Measurements from ENCODE around the gene TAOK2.
"Not testable (repeated sequence)": the region's sequence is repeated elsewhere in the genome, so short reads cannot be mapped to it uniquely, and the experiment has no call there.

TAOK2 gene

GRCh38 chr16:29973384-29974246 lies at the start of gene TAOK2:
Gene TAOK2, plus strand, starts transcription at chr16:29973868. Its CDS starts 3,905 bp downstream, at chr16:29977773.
- DNase-seq: peak; percentile 100

- peak; percentile 44 for DNase-seq
Measured at GRCh38 chr16:29925105-29925756, 48.4 kb upstream of the TAOK2 start.

- DNase-seq: peak; percentile 96
Measured at GRCh38 chr16:29925781-29926710, 47.6 kb upstream of the TAOK2 start, which contains the start of gene KCTD13. Gene KCTD13, minus strand, starts transcription at chr16:29926226. Its CDS starts 193 bp downstream, at chr16:29926033.

DNA sequence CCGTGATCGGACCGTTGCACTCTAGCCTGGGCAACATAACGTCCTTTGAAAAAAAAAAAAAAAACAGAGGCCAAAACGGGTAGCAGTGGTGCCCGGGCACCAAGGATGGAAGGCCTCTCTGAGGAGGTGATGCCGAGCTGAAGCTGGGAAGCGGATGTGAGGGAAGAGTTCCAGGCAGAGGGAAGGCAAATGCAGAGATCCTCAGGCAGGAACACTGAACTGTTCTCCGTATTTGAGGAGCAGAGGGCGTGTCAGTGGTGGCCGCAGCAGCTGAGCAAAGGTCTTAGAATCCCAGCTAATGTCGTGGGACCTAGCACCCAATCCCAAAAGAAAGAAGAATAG lies 47.0 kb upstream of the TAOK2 start:
- peak; percentile 64 for DNase-seq

DNA sequence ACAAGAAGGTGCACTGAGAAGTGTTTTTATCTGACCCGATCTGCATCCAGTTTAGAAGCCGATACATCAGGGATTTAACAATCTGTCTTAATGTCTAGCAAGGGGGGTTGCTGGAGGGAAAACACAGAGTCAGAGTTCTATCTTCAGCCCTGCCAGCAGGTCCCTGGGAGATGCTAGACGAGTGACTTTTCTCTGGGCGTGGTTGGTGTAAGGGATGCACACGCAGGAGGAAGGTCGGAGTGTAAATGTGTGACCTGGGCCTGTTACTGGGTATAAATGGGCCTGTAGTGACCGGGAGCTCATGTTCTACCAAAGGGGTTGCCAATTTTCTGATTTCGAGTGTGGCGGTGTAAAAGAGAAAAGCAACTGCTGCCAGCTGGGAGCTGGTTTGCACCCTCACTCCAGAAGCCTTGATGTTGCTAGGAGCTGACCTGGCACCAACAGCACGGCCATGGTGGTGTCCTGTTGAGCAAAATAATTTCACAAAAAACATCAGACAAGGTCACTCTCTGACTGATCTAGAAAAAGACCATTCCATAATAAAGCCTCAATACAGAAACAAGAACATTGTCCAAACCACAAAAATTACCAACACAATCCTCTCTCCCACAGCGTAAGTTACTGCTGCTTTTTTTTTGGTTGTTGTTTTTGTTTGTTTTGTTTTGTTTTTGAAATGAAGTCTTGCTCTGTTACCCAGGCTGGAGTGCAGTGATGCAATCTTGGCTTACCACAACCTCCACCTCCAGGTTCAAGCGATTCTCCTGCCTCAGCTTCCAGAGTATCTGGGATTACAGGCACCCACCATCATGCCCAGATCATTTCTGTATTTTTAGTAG lies 46.4 kb upstream of the TAOK2 start:
- no peak for DNase-seq

DNA sequence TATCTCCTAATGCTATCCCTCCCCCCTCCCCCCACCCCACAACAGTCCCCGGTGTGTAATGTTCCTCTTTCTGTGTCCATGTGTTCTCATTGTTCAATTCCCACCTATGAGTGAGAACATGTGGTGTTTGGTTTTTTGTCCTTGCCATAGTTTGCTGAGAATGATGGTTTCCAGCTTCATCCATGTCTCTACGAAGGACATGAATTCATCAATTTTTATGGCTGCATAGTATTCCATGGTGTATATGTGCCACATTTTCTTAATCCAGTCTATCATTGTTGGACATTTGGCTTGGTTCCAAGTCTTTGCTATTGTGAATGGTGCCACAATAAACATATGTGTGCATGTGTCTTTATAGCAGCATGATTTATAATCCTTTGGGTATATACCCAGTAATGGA lies 41.9 kb upstream of the TAOK2 start:
- not testable (repeated sequence) for DNase-seq

- no peak for DNase-seq
Measured at GRCh38 chr16:29940656-29941055, 33.0 kb upstream of the TAOK2 start.

DNA sequence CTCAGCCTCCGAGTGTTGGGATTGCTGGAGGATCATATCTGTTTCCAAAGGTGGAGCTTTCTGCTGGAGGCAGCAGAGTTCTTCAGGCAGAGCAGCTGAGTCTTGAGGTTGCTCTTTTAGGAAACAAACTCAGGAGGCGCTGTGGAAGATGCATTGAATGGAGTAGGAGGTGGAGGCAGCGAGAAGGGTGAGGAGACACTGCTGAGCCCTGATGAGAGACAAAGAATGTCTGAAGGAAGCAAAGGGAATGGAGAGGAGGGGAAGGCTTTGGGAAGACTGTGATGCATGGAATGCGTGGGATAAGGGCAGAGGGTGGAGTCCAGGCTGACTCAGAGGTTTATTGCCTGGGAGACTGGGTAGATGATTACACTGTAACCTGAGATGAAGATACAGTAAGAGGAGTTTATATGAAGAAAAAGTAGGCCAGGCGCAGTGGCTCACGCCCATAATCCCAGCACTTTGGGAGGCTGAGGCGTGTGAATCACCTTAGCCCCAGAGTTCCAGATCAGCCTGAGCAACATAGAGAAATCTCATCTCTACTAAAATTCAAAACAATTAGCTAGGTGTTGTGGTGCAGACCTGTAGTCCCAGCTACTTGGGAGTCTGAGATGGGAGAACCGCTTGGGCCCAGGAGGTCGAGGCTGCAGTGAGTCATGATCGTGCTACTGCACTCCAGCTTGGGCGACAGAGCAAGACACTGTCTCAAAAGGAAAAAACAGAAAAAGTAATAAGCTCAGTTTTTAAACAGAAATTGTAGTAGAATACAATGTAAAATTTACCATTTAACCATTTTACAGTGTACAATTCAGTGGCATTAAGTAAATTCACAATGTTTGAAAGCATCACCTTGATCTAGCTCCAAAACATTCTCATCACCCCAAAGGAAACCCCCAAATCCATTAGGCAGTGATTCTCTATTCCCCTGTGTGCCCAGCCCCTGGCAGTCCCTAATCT lies 29.5 kb upstream of the TAOK2 start:
- DNase-seq: peak; percentile 86

DNA sequence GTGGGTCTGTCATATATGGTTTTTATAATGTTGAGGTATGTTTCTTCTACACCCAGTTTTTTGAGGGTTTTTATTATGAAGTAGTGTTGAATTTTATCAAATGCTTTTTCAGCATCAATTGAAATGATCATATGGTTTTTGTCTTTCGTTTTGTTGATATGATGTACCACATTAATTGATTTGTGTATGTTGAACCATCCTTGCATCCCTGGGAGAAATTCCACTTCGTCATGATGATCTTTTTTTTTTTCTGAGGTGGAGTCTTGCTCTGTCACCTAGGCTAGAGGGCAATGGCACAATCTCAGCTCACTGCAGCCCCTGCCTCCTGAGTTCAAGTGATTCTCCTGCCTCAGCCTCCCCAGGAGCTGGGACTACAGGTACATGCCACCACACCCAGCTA lies 25.8 kb upstream of the TAOK2 start:
- DNase-seq: no peak

DNA sequence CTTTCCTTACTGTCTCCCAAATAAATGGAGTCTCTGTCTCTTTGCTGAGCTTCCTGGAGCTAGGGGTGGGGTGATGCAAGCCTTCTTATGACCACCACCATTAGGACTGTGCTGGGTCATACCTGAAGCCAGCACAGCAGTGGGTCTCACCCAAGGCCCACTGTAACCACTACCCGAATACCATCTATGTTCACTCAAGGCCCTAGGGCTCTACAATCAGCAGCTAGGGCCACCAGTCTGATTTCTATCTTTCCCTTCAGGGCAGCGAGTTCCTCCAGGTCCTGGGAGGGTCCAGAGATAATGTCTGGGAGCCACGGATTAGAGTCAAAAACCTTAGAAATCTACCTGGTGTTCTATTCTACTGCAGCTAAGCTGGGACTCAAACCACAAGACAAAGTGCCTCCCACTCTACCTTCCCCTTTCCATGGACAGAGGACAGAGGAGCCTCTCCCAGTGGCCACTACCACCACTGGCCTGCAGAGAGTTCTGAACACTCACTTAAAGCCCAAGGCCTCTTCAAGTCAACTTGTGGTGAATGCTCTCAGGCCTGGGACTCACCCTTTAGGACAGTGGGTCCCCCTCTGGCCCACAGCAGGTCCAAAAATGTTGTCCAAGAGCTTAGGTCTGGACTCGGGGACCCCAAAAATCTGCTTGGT lies 22.7 kb upstream of the TAOK2 start:
- DNase-seq: no peak

DNA sequence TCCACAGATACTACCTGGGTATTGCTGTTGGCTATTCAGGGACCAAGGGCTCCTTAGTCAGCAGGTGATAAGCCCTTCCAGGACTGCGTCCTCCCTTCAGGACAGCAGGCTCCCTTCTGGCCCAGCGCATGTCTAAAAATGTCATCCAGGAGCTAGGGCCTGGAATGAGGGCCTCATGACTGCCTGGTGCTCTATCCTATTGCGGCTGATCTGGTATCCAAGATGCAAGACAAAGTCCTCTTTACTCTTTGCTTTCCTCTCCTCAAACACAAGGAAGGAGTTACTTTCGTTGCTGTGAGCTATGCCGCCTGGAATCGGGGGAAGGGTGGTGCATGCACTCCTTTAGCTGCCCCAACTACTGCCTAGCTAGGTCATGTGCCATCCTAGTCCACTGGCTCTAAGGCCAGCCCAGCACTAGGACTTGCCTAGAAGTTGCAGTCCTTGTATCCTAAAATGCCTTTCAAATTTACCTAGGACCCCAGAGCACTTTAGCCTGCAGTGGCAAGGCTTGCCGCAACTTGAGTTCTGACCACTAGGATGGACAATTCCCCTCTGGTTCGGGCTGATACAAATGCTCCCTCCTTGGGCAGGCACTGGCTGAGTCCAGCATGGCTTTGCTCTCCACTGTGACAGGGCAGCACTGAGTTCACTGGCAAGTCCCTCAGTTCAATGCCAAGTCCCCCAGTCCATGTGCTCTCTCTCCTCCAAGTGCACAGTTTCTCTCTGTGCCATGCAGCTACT lies 21.9 kb upstream of the TAOK2 start:
- DNase-seq: no peak

DNA sequence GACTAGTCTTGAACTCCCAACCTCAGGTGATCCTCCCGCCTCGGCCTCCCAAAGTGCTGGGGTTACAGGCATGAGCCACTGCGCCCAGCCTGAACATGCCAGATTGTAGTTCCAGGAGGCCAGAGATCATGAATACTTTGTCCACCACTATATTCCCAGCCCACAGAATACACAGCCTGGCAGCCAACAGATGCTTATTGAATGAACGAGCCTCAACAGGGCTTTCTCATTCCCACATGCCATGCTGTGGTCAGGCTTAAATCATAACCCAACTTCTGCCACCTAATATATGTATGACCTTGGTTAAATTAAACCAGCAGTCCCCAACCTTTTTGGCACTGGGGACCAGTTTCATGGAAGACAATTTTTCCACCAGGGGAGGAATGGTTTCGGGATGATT lies 14.9 kb upstream of the TAOK2 start:
- DNase-seq: no peak

DNA sequence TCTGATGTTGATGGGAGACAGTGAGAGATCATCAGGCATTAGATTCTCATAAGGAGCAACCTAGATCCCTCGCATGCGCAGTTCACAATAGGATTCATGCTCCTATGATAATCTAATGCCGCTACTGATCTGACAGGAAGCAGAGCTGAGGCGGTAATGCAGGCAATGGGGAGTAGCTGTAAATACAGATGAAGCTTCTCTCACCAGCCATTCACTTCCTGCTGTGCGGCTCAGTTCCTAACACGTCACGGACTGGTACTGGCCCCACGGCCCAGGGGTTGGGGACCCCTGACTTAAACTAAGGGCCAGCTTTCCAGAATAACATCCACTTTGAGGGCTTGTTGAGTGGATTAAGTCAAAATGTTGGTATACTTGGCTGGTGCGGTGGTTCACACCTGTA lies 14.4 kb upstream of the TAOK2 start:
- DNase-seq: no peak

DNA sequence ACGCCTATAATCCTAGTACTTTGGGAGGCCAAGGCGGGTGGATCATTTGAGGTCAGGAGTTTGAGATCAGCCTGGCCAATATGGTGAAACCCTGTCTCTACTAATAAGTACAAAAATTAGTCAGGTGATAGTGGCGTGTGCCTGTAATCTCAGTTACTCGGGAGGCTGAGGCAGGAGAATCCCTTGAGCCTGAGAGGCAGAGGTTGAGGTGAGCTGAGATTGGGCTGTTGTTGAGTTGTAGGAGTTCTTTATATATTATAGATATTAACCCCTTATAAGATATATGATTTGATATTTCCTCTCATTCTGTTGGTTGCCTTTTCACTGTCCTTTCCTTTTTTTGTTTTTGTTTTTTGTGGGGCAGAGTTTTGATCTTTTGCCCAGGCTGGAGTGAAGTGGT lies 13.8 kb upstream of the TAOK2 start:
- not testable (repeated sequence) for DNase-seq

DNA sequence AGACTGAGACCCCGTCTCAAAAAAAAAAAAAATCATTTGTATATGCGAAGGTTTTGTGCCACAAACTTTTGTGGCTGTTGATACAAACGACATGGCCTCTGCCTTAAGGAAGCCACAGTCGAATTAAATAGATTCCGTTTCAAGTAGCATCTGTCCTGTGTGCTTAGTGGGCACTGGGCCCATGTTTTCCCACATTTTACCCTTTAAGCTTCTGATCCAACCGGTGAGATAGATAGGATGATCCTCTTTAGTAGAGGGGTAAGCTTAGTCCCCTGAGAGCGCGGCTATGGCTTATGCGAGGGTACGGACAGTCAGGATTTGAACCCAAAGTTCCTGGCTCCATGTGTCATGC lies 12.6 kb upstream of the TAOK2 start:
- no peak for DNase-seq

- DNase-seq: peak; percentile 97
Measured at GRCh38 chr16:29961479-29962343, 12.0 kb upstream of the TAOK2 start, which contains the start of gene TMEM219. Gene TMEM219, plus strand, starts transcription at chr16:29962079. Its CDS starts 1,065 bp downstream, at chr16:29963144.

- peak; percentile 74 for DNase-seq
Measured at GRCh38 chr16:29962344-29962994, 11.2 kb upstream of the TAOK2 start.
